H9 (cell line): ENCODE data around the gene BTRC. TPM values are rescaled to one million over a fixed set of nuclear protein-coding genes. Genes with fewer than 3 reads are reported as not detected.

Source experiments
- DNase-seq: peaks from one replicate; pipeline ENCODE4 v3.0.0-alpha.2; 2017
- H2AFZ ChIP-seq: one replicate; pipeline ENCODE4 v1.6.1; 2013; ENCODE audit warnings: mild to moderate bottlenecking, low read length, control low read depth, moderate library complexity
- H2AK5ac ChIP-seq: 2 replicates; pipeline ENCODE4 v1.6.1; 2013; ENCODE audit warnings: low read length, control low read depth, mixed read lengths; ENCODE audit not compliant: insufficient read length
- H2BK120ac ChIP-seq: one replicate; pipeline ENCODE4 v1.6.1; 2013; ENCODE audit warnings: low read depth, mild to moderate bottlenecking, low read length, control low read depth, inconsistent platforms; ENCODE audit not compliant: poor library complexity, severe bottlenecking
- H2BK12ac ChIP-seq: 2 replicates; pipeline ENCODE4 v1.6.1; 2013; ENCODE audit warnings: low read length, control low read depth, mixed read lengths, low read depth; ENCODE audit not compliant: insufficient read length
- H2BK15ac ChIP-seq: 2 replicates; pipeline ENCODE4 v1.6.1; 2013; ENCODE audit warnings: low read depth, low read length, control low read depth
- H2BK20ac ChIP-seq: one replicate; pipeline ENCODE4 v1.6.1; 2013; ENCODE audit warnings: low read depth, mild to moderate bottlenecking, low read length, control low read depth, inconsistent platforms; ENCODE audit not compliant: poor library complexity, severe bottlenecking
- H2BK5ac ChIP-seq: 2 replicates; pipeline ENCODE4 v1.6.1; 2013; ENCODE audit warnings: low read length, control low read depth, mixed read lengths; ENCODE audit not compliant: insufficient read length
- H3K14ac ChIP-seq: 2 replicates; pipeline ENCODE4 v1.6.1; 2013; ENCODE audit warnings: low read length, control low read depth; ENCODE audit not compliant: insufficient read depth
- H3K18ac ChIP-seq: 2 replicates; pipeline ENCODE4 v1.6.1; 2013; ENCODE audit warnings: low read depth, mild to moderate bottlenecking, mixed read lengths, low read length, control low read depth; ENCODE audit not compliant: insufficient read length
- H3K23ac ChIP-seq: 2 replicates; pipeline ENCODE4 v1.6.1; 2013; ENCODE audit warnings: low read length, control low read depth, mixed read lengths, low read depth; ENCODE audit not compliant: insufficient read length
- H3K23me2 ChIP-seq: 2 replicates; pipeline ENCODE4 v1.6.1; 2013; ENCODE audit warnings: low read depth, mild to moderate bottlenecking, mixed read lengths, low read length, control low read depth; ENCODE audit not compliant: insufficient read length, poor library complexity, severe bottlenecking
- H3K27ac ChIP-seq: 2 replicates; pipeline ENCODE4 v1.5.1; 2013; ENCODE audit warnings: low read length, control low read depth, mixed read lengths, low read depth; ENCODE audit not compliant: insufficient read length
- H3K27me3 ChIP-seq: 2 replicates; pipeline ENCODE4 v1.6.1; 2013; ENCODE audit warnings: low read length, control low read depth, inconsistent platforms; ENCODE audit not compliant: insufficient read depth
- H3K4ac ChIP-seq: 2 replicates; pipeline ENCODE4 v1.6.1; 2013; ENCODE audit warnings: low read depth, mild to moderate bottlenecking, control low read depth, inconsistent platforms, low read length, moderate library complexity
- H3K4me1 ChIP-seq: 2 replicates; pipeline ENCODE4 v1.6.1; 2013; ENCODE audit warnings: low read length, control low read depth, inconsistent platforms; ENCODE audit not compliant: insufficient read depth
- H3K4me2 ChIP-seq: 2 replicates; pipeline ENCODE4 v1.6.1; 2013; ENCODE audit warnings: low read length, control low read depth, mixed read lengths; ENCODE audit not compliant: insufficient read length, insufficient read depth
- H3K56ac ChIP-seq: 2 replicates; pipeline ENCODE4 v1.6.1; 2013; ENCODE audit warnings: low read depth, mild to moderate bottlenecking, mixed read lengths, low read length, control low read depth; ENCODE audit not compliant: insufficient read length
- H3K79me1 ChIP-seq: 2 replicates; pipeline ENCODE4 v1.6.1; 2013; ENCODE audit warnings: low read depth, mild to moderate bottlenecking, moderate library complexity, low read length, control low read depth, inconsistent platforms; ENCODE audit not compliant: insufficient read depth, poor library complexity, severe bottlenecking
- H3K79me2 ChIP-seq: 2 replicates; pipeline ENCODE4 v1.6.1; 2013; ENCODE audit warnings: low read length, control low read depth, inconsistent platforms; ENCODE audit not compliant: insufficient read depth
- H3K9ac ChIP-seq: 2 replicates; pipeline ENCODE4 v1.6.1; 2013; ENCODE audit warnings: low read length, control low read depth, mixed read lengths; ENCODE audit not compliant: insufficient read length; ENCODE audit errors: extremely low read depth
- H3K9me3 ChIP-seq: one replicate; pipeline ENCODE4 v1.6.1; 2013; ENCODE audit warnings: low read depth, low read length, inconsistent platforms; ENCODE audit not compliant: control insufficient read depth
- H3T11ph ChIP-seq: one replicate; pipeline ENCODE4 v1.6.1; 2013; ENCODE audit warnings: mild to moderate bottlenecking, low read length, control low read depth, inconsistent platforms
- H4K20me1 ChIP-seq: one replicate; pipeline ENCODE4 v1.6.1; 2013; ENCODE audit not compliant: control insufficient read depth, insufficient read length, insufficient read depth
- H4K5ac ChIP-seq: 2 replicates; pipeline ENCODE4 v1.6.1; 2013; ENCODE audit warnings: low read depth, mild to moderate bottlenecking, mixed read lengths, low read length, control low read depth; ENCODE audit not compliant: insufficient read length
- H4K8ac ChIP-seq: replicated peaks from 2 replicates; pipeline ENCODE4 v1.6.1; 2013; ENCODE audit warnings: low read length, control low read depth, mixed read lengths, low read depth; ENCODE audit not compliant: insufficient read length
- H4K91ac ChIP-seq: 2 replicates; pipeline ENCODE4 v1.6.1; 2013; ENCODE audit warnings: low read depth, mild to moderate bottlenecking, moderate library complexity, mixed read lengths, low read length, control low read depth; ENCODE audit not compliant: insufficient read length
- H3K27ac Mint-ChIP-seq, 3 experiments: 2 replicates in 2 of 3; 3 replicates in 1 of 3; pipeline ENCODE4 v1.8.0; 2020 to 2021; ENCODE audit warnings: mixed read lengths in 3 of 3, mild to moderate bottlenecking in 1 of 3, moderate library complexity in 1 of 3
- H3K27me3 Mint-ChIP-seq: 2 replicates; pipeline ENCODE4 v1.8.0; 2021; ENCODE audit warnings: low read depth, mild to moderate bottlenecking, moderate library complexity, mixed read lengths
- H3K36me3 Mint-ChIP-seq, 3 experiments: 2 replicates in 2 of 3; 3 replicates in 1 of 3; pipeline ENCODE4 v1.8.0; 2020 to 2021; ENCODE audit warnings: low read depth in 3 of 3, mixed read lengths in 3 of 3; ENCODE audit not compliant: insufficient read depth in 1 of 3
- H3K4me1 Mint-ChIP-seq, 2 experiments: 2 replicates each; pipeline ENCODE4 v1.8.0; 2020; ENCODE audit warnings: mixed read lengths in 2 of 2
- H3K4me3 Mint-ChIP-seq, 2 experiments: 2 replicates in 1 of 2; 3 replicates in 1 of 2; pipeline ENCODE4 v1.8.0; 2020 to 2021; ENCODE audit warnings: mild to moderate bottlenecking in 2 of 2, mixed read lengths in 2 of 2, moderate library complexity in 1 of 2
- H3K9me3 Mint-ChIP-seq, 2 experiments: 2 replicates in 1 of 2; 3 replicates in 1 of 2; pipeline ENCODE4 v1.8.0; 2020; ENCODE audit warnings: mild to moderate bottlenecking in 2 of 2, mixed read lengths in 2 of 2, moderate library complexity in 1 of 2
- WGBS: extraction: QIAGEN DNeasy Blood & Tissue Kit; methylation state at CpG from one replicate; pipeline ENCODE4 v1.1.7; 2013; ENCODE audit warnings: missing lambda C conversion rate, low lambda C conversion rate, mixed read lengths; ENCODE audit not compliant: insufficient read length; ENCODE audit errors: extremely low coverage; 5-methylcytosine and 5-hydroxymethylcytosine counted together
- total RNA-seq: library from RNA; stranded (reverse); gene quantifications from 2 replicates; pipeline ENCODE4 v1.2.1, GENCODE V29; 2021
- TF ChIP-seq, protein P1 (sequence below): fragments of 200-600 bp; sonication (generic); conservative IDR thresholded peaks from 3 replicates; pipeline ENCODE4 v1.8.0; 2021; ENCODE audit warnings: antibody characterized with exemption, mild to moderate bottlenecking

Gene BTRC
- total RNA-seq, 1 experiment from 2014 or later, result 24.2 TPM

GRCh38 chr10:101552442-101552841 lies 198.5 kb downstream of the BTRC start:
- Histone ChIP-seq H3K23ac (peak overlapping the region; percentile 55), H3K4me2 (no peak overlapping the region), H3K4ac (no peak overlapping the region), H4K20me1 (no peaks in the 10 kb centered on the region), H3K4me1 (no peaks in the 10 kb centered on the region), H4K91ac (no peak overlapping the region), H3K79me1 (no peaks in the 10 kb centered on the region), H4K5ac (no peak overlapping the region), H3K9ac (no peak overlapping the region), H2BK120ac (no peak overlapping the region), H3K23me2 (no peaks in the 10 kb centered on the region), H2BK5ac (no peak overlapping the region), H3K18ac (no peak overlapping the region), H2BK15ac (no peak overlapping the region), H3K27ac (no peak overlapping the region), H3K27me3 (no peaks in the 10 kb centered on the region), H3K79me2 (no peaks in the 10 kb centered on the region), H2BK20ac (no peak overlapping the region), H4K8ac (no peak overlapping the region), H3K14ac (no peak overlapping the region), H3K56ac (no peak overlapping the region), H3K9me3 (no peaks in the 10 kb centered on the region), H2BK12ac (no peak overlapping the region), H3T11ph (no peak overlapping the region), H2AK5ac (no peak overlapping the region), H2AFZ (no peak overlapping the region)
- Mint-ChIP-seq H3K27me3 (no peaks in the 10 kb centered on the region), H3K27ac (no peak overlapping the region), H3K4me3 (no peak overlapping the region), H3K4me1 (no peaks in the 10 kb centered on the region), H3K9me3 (no peaks in the 10 kb centered on the region), H3K36me3 (peaks cover 0 to 13% (median 5%) of the 10 kb centered on the region in 3 experiments; a peak in 4 of 7 replicates)
- DNase-seq, result no peak
- TF ChIP-seq, protein P1, sequence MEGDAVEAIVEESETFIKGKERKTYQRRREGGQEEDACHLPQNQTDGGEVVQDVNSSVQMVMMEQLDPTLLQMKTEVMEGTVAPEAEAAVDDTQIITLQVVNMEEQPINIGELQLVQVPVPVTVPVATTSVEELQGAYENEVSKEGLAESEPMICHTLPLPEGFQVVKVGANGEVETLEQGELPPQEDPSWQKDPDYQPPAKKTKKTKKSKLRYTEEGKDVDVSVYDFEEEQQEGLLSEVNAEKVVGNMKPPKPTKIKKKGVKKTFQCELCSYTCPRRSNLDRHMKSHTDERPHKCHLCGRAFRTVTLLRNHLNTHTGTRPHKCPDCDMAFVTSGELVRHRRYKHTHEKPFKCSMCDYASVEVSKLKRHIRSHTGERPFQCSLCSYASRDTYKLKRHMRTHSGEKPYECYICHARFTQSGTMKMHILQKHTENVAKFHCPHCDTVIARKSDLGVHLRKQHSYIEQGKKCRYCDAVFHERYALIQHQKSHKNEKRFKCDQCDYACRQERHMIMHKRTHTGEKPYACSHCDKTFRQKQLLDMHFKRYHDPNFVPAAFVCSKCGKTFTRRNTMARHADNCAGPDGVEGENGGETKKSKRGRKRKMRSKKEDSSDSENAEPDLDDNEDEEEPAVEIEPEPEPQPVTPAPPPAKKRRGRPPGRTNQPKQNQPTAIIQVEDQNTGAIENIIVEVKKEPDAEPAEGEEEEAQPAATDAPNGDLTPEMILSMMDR, result no peak
- no CpG with 5 or more reads among the region's 3 CpGs for WGBS
